Embryonic facial prominence (tissue), 1 donor: ENCODE measurements around the gene HSD11B2.

Experiments used
- DNase-seq: peaks from one replicate; pipeline ENCODE4 v3.0.0-alpha.2; 2016; ENCODE audit errors: extremely low spot score

The HSD11B2 gene

DNA sequence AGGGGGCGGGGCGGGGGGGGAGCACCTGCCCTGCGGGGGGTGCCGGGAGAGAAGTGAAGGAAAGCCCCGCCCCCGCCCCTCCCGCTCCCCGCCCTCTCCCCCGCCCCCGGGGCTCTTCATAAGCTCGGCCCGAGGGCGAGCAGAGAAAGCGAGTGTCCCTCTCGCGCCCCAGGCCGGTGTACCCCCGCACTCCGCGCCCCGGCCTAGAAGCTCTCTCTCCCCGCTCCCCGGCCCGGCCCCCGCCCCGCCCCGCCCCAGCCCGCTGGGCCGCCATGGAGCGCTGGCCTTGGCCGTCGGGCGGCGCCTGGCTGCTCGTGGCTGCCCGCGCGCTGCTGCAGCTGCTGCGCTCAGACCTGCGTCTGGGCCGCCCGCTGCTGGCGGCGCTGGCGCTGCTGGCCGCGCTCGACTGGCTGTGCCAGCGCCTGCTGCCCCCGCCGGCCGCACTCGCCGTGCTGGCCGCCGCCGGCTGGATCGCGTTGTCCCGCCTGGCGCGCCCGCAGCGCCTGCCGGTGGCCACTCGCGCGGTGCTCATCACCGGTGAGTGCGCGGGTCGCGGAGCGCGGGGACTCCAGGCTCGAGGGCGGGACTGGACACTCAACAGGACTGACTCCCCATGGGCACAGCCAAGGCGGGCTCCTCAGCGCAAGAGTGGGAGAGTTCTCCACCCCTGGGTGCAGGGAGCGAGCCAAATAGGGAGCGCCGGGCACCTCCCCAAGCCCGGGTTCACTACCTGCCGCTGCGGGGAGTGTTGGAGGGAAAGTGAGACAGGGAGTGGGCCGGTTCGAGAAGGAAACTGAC, at the start of gene HSD11B2:
HSD11B2 (plus strand) TSS at position 145 of the 798 bp plus-strand sequence; CDS start at position 273, 128 bp downstream.
- DNase-seq, result no peak

DNA sequence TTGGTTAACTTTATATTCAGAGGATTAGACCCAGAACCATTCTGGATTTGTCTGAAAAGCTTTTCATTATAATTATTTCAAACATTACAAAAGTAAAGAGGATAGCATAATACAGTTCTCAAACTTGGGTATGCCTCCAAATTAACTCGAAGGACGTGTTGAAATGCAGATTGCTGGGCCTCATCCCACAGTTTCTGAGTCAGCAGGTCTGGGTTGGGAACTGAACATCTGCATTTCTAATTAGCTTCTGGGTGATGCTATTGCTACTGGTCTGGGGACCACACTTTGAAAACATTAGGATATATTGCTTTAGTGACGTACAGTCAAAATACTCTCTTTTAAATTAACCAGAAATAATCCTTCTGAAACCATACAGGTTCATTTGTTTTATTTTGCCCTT, 47.6 kb upstream of the HSD11B2 start:
- DNase-seq, result no peak

DNA sequence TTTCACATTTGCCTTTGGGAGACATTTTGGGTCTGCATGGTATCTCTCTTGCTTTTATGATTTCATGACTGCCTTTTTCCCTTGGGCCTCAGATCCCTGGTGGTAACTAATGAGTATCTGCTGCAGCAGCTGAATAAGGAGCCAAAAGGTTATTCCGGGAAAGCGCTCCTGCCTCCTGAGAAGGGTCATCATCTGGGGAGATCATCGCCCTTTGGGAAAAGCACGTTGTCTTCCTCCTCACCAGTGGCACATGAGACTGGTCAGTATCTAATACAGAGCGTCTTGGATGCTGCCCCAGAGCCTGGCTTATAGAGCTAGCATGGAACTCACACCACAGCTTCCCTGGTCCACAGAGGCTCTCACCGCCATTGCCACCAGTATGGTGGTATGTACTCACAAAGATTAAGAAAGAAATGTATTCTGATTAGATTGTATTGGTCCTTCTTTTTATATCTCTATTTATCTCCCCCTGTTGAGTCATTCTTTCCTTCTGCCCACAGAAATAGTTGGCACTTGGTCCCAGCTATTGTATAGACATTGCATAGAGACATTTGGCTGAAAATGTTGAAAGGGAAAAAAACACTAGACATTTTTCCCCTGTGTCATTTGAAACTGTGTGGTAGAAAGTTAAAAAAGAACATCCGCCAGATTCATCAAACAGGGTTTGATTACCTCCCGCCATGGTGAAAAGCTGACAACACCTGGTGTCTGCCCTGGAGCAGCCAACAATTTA, 46.0 kb upstream of the HSD11B2 start:
- DNase-seq, result no peak

GRCh38 chr16:67386861-67387455, 44.0 kb upstream of the HSD11B2 start:
- DNase-seq, result no peak

- DNase-seq, result no peak
These were observed 43.3 kb upstream of the HSD11B2 start for GRCh38 chr16:67387479-67388079.

- no peak for DNase-seq
These were observed 42.7 kb upstream of the HSD11B2 start for GRCh38 chr16:67388191-67388590.

GRCh38 chr16:67388591-67388990, 42.3 kb upstream of the HSD11B2 start:
- DNase-seq, result no peak

DNA sequence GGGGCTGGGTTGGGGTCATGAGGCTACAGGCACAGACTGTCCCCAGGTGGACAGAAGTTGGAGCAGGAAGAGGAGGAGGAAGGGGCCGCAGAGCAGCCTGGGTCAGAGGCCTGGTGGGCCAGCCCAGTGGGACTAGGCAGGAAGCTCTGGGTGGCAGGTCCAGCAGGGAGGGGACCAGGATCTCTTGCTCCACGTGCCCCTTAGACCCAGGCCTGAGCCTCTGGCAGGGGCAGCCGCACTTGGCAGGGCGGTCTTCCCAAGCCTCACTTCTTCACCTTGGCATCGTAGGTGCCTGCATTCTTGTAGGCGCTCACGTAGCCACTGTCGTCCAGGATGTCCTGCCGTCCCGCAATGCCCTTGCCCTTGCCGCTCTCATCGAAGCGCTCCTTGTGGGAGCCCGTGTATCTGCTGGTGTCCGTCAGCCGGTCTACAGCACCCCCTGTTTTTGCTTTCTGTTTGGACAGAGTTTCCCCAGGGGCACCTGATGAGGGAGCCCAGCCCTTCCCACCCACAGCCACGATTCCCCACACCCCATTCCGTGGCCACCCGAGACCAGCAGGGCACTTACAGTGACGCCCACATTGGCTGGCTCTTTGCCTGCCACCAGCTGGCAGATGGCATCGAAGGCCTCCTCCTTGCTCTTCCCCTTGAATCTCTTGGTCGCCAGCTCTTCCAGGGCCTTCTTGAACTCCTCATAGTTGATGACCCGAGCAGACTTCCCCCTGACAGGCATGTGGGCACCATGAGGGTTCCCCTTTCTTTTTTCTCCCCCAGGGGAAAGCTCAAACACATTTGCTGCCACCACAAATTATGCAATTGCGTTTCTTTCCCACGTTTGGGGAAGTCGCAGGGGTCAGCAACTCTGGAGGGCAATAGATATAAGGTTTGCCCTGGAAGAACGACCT, 40.8 kb upstream of the HSD11B2 start:
- DNase-seq, result no peak

DNA sequence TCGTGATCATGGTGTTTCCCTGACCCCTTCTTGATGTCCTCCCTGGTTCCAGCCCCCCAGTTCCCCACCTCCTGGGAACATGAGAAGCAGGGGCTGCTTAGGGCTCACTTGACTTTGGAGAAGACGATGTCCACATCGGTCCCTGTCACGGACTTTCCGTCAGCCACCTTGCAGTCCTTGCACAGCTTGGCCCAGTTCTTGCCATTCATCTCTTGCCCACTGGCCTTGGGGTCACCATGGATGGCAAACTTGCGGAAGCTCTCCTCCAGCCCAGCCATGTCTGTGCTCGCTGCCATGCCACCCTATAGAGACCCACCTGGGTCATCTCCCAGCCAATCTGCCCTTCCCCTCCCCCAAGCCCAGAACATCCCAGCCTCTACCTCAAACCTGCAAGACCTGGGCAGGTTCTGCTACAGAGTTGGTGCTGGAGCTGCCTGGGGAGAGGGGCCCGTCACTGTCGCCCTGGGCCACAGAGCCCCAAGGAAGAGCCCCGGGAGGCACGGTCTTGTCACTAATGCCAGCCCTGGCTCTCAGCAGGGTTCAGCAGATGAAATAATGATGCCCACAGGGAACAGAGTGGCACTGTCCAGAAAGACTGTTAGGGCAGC, 40.0 kb upstream of the HSD11B2 start:
- no peak for DNase-seq

GRCh38 chr16:67391424-67392300, 39.3 kb upstream of the HSD11B2 start:
- no peak for DNase-seq

GRCh38 chr16:67392301-67393059, 38.4 kb upstream of the HSD11B2 start:
- DNase-seq, result no peak

DNA sequence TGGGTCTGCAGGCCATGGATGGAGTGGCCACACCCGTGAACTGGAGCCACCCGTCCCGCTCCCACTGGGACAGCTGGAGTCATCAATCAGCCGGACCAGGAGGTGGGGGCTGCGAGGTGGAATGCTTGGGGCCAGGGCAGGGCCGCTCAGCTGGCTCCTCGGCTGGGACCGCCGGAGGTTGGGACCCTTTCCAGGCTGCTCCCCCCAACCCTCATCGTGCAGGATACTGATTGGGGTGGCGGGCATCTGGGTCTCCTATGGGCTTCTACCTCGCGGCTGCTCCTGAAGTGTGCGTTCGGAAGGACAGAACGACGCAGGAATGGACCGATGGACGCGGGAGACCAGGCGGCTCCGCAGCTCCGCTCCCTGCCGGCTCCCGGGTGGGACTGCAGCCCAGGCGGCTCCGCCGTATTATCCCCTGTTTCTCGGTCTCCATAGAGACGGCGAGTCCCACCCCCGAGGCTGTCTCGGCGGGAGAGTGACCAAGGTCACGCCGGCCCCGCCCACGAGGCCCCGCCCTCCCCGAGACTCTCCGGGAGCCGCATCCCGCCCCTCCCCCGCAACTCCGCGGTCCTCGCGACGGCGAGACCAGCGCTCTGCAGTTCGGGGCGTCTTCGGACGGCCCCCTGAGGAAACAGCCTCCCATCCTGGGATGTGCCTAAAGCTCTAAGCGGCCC, 37.7 kb upstream of the HSD11B2 start, which contains the start of gene TPPP3:
TPPP3 (minus strand) TSS at position 388 of the 677 bp plus-strand sequence. CDS start 2,387 bp downstream, outside the sequence.
- peak; percentile 42 for DNase-seq

- DNase-seq, result no peak
These were observed 37.1 kb upstream of the HSD11B2 start for GRCh38 chr16:67393788-67394154.

GRCh38 chr16:67394155-67395104, 36.5 kb upstream of the HSD11B2 start:
- DNase-seq, result no peak

DNA sequence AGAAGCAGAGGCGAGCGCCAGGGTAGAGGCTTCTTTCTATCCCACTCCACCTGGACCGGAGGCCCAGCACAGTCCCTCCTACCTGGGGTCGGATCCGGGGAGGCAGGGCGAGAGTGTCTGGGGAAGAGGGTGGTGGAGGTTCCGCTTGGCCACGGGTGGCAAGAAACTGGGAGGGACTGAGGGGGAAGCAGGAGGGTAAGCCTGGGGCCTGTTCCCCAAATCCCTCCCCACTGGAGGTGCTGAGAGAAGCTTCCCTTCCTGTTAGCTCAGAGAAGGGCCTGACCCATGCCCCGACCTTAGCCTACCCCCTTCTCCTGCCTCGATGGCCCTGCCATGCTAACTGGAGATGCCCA, 35.8 kb upstream of the HSD11B2 start:
- DNase-seq, result no peak

DNA sequence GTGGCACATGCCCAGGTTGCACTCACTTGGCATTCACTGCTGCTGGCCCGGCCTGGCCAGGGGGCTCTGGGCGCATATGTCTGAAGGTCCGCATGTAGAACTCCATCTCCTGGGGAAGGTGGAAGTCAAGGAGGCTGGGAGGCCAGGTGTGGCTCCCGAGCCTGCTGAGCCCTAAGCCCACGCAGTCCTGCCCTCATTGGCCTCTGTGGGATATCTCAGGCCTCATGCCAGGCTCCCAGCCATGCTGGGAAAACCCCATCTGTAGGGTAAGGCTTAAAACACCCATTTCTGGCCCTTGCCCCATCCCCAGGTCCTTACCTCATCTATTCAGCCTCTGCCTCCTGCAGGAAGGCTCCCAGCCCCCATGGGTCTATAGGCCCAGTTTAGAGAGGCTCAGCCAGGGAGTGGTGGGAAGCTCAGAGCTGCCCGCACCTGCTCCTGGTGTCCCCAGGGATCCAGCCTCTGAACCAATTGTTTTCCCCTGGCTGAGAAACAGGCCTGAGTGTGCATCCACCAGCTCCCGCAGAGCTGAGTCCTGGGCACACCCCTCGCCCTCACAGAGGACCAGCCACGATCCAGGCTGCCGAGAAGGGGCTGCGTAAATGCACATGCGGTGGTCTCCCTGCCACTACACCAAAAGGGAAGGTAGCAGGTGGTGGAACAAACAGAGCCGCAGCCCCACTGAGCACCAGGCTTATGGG, 35.3 kb upstream of the HSD11B2 start:
- DNase-seq, result no peak
